NT2/D1 (cell line): ENCODE measurements around the gene TEX101.

Source experiments
- DNase-seq: peaks from one replicate; pipeline ENCODE4 v3.0.0-alpha.2; 2011; ENCODE audit warnings: low read depth, low spot score
- H3K27me3 ChIP-seq: 2 replicates; pipeline ENCODE4 v1.6.0; 2011; ENCODE audit warnings: mild to moderate bottlenecking; ENCODE audit not compliant: insufficient read length, insufficient read depth
- H3K36me3 ChIP-seq: 2 replicates; pipeline ENCODE4 v1.6.1; 2011; ENCODE audit warnings: mild to moderate bottlenecking, low read length, mixed read lengths; ENCODE audit not compliant: insufficient read depth, insufficient read length
- H3K4me1 ChIP-seq: 2 replicates; pipeline ENCODE4 v1.5.1; 2011; ENCODE audit not compliant: insufficient read depth, insufficient read length
- H3K4me3 ChIP-seq: 2 replicates; pipeline ENCODE4 v1.5.1; 2011; ENCODE audit warnings: low read depth; ENCODE audit not compliant: insufficient read length
- H3K9ac ChIP-seq: 2 replicates; pipeline ENCODE4 v1.6.0; 2011; ENCODE audit warnings: low read depth; ENCODE audit not compliant: insufficient read length
- H3K9me3 ChIP-seq: 2 replicates; pipeline ENCODE4 v1.5.1; 2011; ENCODE audit warnings: mild to moderate bottlenecking, low read length; ENCODE audit not compliant: insufficient read depth
- SUZ12 ChIP-seq: IDR thresholded peaks from 2 replicates; pipeline ENCODE4 v1.6.1; 2011; ENCODE audit not compliant: insufficient read length, insufficient read depth; ENCODE audit errors: extremely low read depth
- YY1 ChIP-seq: IDR thresholded peaks from 2 replicates; pipeline ENCODE4 v1.6.1; 2011; ENCODE audit not compliant: insufficient read length, insufficient read depth
- ZNF274 ChIP-seq: IDR thresholded peaks from 2 replicates; pipeline ENCODE4 v1.6.1; 2011; ENCODE audit warnings: mild to moderate bottlenecking, low read depth, low read length

The TEX101 gene

DNA sequence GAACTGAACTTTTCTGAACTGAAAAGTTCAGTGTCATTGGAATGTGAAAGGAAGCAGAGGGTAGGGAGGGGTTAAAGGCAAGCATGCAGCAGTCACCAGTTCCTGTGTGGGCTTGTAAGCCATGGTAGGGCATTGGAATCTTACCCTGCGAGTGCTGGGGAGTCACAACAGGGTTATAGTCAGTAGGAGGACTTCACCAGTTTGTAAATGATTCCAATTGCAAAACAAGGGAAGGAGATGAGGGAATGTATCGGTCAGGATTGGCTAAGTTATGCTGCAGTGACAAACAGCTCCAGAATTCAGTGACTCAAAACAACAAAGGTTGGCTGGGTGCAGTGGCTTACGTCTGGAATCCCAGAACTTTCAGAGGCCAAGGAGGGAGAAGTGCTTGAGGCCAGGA lies 37.9 kb downstream of the TEX101 start:
- Histone ChIP-seq H3K36me3 (no peaks in the 10 kb centered on the region), H3K27me3 (no peaks in the 10 kb centered on the region), H3K9me3 (no peaks in the 10 kb centered on the region; the same call in 1 of the 2 replicates), H3K9ac (no peak overlapping the region), H3K4me3 (no peak overlapping the region), H3K4me1 (no peaks in the 10 kb centered on the region)
- TF ChIP-seq SUZ12 (no peak), YY1 (no peak), ZNF274 (no peak)
- DNase-seq = no peak

- no peaks in the 10 kb centered on the region for H3K4me1 ChIP-seq
- no peaks in the 10 kb centered on the region for H3K27me3 ChIP-seq
- H3K9ac ChIP-seq = no peak overlapping the region
- TF ChIP-seq ZNF274 (no peak), SUZ12 (no peak)
- DNase-seq = no peak
- H3K9me3 ChIP-seq = no peaks in the 10 kb centered on the region; the same call in 1 of the 2 replicates
- no peak overlapping the region for H3K4me3 ChIP-seq
- H3K36me3 ChIP-seq = no peaks in the 10 kb centered on the region
These were observed 39.3 kb downstream of the TEX101 start for GRCh38 chr19:43454031-43454430.

DNA sequence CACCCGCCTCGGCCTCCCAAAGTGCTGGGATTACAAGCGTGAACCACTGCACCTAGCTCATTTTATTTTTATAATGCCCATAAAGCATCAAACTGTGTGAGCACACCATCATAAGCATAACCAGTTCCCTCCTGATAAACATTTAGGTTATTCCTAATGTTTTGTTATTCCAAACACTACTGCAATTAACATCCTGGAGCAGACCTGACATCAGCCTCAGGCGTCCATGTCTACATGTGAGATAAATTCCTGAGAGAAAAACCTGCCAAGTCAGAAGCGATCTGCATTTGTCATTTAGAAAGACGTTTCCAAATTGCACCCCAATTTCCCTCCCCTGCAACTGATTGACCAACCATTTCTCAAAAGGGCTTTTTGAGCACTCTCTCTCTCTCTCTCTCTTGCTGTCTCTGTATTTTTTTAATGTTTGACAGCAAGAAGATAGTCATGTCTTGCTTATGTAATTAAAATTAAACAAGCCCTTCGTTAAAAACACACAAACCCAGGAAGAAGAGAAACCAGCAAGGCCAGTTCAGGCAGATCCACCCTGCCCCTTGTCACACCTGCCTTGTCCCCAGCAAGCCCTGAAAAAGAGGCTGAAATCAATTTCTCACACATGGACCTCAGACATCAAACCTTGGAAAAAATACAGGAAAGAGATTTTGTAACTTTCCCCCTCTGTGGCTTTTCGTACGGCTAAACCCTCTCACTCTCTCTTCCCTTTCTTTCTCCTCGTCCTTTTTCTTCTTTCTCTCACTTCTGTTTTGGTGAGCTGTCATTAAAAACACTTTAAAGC lies 40.8 kb downstream of the TEX101 start:
- no peaks in the 10 kb centered on the region; the same call in 1 of the 2 replicates for H3K9me3 ChIP-seq
- TF ChIP-seq ZNF274 (no peak), YY1 (no peak), SUZ12 (no peak)
- H3K9ac ChIP-seq = no peak overlapping the region
- H3K4me1 ChIP-seq = no peaks in the 10 kb centered on the region
- DNase-seq = no peak
- H3K36me3 ChIP-seq = no peaks in the 10 kb centered on the region
- no peaks in the 10 kb centered on the region for H3K27me3 ChIP-seq
- H3K4me3 ChIP-seq = no peak overlapping the region

DNA sequence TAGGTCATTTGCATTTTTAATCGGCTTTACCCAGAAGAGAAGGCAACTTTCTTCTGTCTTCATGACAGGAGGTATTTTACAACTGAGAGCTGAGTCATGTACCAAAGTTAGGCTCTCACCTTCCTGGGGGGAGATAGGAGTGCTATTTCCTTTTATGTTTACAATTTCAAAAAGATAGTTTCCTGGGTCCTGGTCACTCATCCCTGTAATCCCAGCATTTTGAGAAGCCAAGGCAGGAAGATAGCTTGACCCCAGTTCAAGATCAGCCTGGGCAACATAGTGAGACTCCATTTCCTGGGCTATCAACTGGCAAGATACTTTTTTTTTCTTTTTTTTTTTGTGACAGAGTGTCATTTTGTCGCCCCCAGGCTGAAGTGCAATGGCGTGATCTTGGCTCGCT lies 43.1 kb downstream of the TEX101 start:
- no peak for DNase-seq
- Histone ChIP-seq H3K36me3 (no peaks in the 10 kb centered on the region), H3K27me3 (peaks cover 8% of the 10 kb centered on the region), H3K4me3 (no peak overlapping the region), H3K9me3 (no peaks in the 10 kb centered on the region; the same call in 1 of the 2 replicates), H3K9ac (no peak overlapping the region), H3K4me1 (no peaks in the 10 kb centered on the region)
- TF ChIP-seq YY1 (no peak), ZNF274 (no peak), SUZ12 (no peak)

DNA sequence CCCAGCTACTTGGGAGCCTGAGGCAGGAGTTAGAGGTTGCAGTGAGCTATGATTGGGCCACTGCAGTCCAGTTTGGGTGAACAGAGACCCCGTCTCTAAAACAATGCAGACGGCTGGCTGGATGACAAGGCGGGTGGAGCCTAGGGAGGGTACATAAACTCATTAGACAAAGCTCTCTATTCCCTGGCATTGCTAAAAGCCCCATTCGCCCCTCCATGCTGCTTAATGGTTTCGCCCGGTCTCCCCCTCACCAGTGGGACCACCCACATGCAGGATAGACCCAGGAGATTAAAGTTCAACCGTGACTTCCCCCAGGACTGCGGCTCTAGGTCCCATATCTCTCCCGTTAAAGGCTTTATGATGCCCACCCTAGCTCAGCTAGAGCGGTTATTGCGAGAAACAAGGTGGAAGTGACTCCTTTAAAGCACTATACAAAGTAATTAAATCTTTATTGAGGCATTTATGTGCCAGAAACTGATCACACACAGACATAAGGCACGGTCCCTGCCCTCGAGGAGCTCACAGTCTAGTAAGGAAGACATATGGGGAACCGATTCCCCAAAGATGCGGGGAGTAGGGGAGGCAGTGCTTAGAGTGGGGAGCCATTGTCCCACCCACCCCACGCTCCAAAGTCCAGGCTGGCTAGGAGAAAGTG lies 45.8 kb downstream of the TEX101 start:
- H3K4me3 ChIP-seq = no peak overlapping the region
- DNase-seq = no peak
- no peak overlapping the region for H3K9ac ChIP-seq
- H3K27me3 ChIP-seq = peaks cover 21% of the 10 kb centered on the region
- TF ChIP-seq SUZ12 = no peak
- no peak for TF ChIP-seq YY1
- TF ChIP-seq ZNF274 = no peak
- no peaks in the 10 kb centered on the region for H3K9me3 ChIP-seq
- no peaks in the 10 kb centered on the region for H3K4me1 ChIP-seq
- H3K36me3 ChIP-seq = no peaks in the 10 kb centered on the region

- H3K27me3 ChIP-seq = peaks cover 28% of the 10 kb centered on the region
- no peaks in the 10 kb centered on the region for H3K4me1 ChIP-seq
- H3K9me3 ChIP-seq = no peaks in the 10 kb centered on the region
- no peaks in the 10 kb centered on the region for H3K36me3 ChIP-seq
- no peak for DNase-seq
- H3K4me3 ChIP-seq = no peak overlapping the region
- TF ChIP-seq ZNF274 (no peak), YY1 (no peak), SUZ12 (no peak)
- no peak overlapping the region for H3K9ac ChIP-seq
These were observed 46.6 kb downstream of the TEX101 start for GRCh38 chr19:43461303-43461702.

DNA sequence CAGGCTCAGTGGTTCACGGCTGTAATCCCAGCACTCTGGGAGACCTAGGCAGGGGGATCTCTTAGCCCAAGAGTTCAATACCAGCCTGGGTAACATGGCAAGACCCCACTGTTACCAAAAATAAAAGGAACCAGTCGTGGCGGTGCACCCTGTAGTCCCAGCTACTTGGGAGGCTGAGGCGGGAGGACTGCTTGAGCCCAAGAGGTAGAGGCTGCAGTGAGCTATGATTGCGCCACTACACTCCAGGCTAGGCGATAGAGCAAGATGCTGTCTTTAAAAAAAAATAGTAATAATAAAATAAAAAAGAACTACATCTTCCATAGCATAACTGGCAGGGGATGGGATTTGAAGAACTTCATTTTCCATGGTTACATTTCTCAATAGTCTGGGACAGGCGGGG lies 47.7 kb downstream of the TEX101 start:
- H3K36me3 ChIP-seq = no peaks in the 10 kb centered on the region
- no peaks in the 10 kb centered on the region for H3K9me3 ChIP-seq
- H3K9ac ChIP-seq = no peak overlapping the region
- peak overlapping the region; percentile 38 for H3K4me3 ChIP-seq
- peaks cover 28% of the 10 kb centered on the region for H3K27me3 ChIP-seq
- no peak for DNase-seq
- no peak for TF ChIP-seq SUZ12
- TF ChIP-seq ZNF274 = no peak
- no peak for TF ChIP-seq YY1
- H3K4me1 ChIP-seq = no peaks in the 10 kb centered on the region
